ENCODE results near the gene BORCS5.

DNA sequence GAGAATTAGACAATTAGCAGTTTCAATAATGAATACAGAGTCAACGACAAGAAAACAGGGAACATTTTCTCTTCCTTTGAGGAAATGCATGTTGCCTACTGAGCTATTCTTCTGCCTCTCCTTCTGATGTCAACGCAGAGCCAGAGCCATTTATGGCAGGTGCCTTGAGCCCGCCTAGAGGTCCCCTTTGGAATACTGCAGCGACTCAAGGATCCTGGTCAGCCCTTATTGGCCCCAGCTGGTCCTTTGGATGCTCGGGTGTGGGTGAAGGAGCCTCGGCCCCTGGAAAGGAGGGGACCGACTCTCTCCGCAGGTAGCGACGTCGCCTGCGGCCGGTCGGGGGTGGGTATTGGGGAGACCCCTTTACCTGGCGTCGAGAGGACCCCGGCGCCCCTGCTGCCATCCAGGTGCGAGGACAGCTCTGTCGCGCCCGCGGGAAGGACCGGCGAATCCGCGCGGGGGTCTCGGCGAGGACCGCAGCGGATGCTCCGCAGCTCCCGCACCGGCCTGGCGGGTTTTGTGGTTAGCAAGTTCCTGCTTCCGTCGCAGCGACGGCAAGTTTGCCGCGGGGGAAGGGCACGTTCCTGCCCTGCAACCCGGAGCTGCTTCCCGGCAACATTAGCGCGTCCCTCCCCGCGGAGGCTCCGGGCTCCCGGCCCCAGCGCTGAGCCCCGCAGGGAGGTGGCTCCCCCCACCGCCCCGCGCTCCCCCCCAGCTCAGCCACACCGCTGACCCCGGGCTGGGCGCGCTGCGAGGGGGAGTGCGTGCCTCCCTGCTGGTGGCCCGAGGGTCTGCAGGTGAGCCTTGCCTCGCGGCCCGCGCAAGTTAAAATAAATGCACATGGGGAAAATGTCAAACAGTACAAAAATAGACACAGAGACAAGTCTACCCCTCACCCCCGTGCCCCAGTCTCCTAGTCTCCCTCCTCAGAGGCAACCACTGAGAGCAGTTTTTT is 6.9 kb upstream of the BORCS5 start, which contains the start of gene MANSC1:
- peak; percentile 72 for TF ChIP-seq POLR2A (IDR thresholded peaks at IDR 0.05; ENCODE audit: low read length)
- no peak for TF ChIP-seq GATA1 (IDR thresholded peaks at IDR 0.05; ENCODE audit: low read depth, low read length)
